GM18909 (cell line): ENCODE measurements around the gene TNFRSF25.

ENCODE experiments used
- ATAC-seq: cut with Tn5 transposase; IDR thresholded peaks from one replicate; pipeline ENCODE4 v1.9.1; 2021; ENCODE audit warnings: mild to moderate bottlenecking; ENCODE audit not compliant: unreplicated experiment, poor library complexity

Gene TNFRSF25

GRCh38 chr1:6471086-6471969, 5.4 kb upstream of the TNFRSF25 start:
- ATAC-seq = no peak

DNA sequence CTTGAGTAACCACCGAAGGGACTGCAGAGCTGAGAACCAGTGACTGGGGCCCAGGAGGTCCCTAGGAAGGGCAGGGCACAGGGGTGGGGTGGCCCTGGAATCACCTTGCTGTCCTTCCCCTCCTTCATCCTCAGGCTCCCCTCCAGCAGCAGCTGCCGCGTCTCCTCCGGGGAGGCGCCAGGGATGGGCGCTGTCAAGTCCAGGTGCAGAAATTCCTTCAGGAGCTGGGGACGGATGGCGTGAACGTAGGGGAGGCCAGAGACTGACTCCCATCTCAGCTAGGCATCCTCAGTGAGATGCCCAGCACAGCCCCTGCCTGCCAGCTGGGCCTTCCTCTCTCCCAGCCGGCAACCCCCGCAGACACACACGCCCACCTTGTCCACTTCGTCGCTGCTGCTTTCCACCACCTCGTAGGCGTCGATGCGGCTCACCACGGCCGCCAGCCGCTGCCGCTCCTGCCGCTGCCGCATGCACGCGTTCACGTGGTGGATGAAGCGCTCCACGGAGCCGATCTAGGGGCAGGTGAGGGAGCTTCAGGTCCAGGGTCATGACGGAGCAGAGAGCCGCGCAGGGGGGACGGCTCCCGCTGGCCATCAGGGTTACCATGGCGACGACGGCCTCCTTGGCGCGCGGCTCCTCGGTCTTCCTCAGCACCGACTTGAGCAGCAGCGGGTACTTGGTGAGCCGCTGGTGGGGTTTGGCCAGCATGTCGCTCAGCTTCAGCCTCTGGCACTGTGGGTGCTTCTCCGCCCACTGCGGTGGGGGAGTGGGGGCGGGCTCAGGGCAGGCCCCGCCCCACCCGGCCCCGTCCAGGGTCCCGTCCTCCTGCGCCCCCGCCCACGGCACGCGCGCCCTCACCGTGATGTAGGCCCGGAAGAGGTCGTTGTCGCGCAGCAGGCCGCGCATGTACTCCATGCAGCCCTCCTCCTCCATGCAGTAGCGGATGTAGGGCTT, 4.4 kb upstream of the TNFRSF25 start:
- ATAC-seq = no peak

DNA sequence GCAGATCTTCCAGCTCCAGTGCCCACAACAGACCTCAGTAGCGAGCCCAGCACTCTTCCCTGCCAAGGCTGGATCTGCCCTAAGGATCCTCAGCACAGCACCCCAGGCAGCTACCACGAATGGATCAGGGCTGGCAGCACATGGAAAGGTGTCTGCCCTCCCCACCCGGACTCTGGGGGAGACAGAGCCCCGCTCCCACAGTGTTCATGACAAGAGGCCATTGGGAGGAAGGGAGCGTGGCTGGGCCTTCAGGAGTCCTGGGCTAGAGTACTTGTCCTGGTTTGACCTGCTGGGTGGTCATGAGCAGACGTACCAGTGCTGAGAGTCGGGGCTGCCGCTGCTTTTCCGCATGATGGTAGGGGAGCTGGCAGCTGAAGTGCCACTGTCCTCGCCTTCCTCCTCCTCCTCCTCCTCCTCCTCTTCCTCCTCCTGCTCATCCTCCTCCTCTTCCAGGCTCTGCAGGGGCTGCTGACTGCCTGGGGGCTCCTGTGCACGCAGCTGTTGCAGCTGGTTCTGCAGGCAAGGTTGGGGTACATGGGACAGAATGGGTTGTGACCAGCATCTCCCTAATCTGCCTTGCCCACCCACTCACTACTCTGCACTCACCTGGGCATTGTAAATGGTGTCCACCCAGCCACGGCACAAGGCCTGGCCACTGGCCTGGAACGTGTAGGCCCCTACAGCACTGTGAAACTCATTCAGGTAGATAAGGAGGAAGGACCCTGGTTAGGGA, 2.9 kb upstream of the TNFRSF25 start:
- no peak for ATAC-seq

DNA sequence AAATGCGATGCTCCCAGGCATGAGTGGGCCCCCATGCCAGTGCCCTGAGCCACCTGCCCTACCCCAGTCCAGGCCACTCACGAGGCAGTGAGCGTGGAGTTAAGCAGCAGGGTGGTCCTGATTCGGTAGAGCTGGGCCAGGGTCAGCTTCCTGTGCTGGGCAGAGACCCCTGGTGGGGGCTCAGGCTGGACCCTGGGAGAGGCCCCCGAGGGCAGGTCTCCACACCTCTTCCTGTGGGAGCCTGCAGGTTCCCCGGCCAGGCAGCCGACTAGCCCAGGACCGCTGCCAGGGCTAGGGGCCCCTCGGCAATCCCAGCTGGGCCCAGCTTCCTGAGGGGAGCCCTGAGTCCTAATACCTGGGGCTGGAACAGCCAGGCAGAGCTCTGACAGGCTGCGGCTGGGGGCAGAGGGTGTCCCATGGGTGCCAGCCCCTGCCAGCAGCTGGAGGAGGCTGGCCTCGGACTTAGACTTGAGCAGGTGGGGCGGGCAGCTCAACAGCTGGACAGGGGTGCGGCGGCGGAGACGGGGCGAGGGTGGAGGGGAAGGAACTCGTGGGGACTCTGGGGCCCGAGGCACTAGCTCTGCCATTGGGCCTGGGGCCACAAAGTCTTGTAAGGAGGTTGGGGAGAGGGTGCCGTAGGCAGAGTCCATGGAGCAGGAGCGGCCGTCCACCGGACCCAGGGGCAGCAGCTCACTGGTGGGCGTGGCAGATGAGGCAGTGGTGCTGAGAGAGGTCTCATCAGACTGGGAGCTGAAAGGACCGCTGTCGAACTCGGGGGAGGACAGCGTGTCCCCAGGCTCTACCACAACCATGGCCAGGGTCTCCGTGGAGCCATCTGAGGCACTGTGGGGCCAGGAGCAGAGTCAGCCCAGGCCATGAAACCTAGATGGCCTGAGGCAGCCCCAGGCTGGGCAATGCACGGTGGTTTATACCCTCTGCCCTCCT, 2.0 kb upstream of the TNFRSF25 start:
- no peak for ATAC-seq

DNA sequence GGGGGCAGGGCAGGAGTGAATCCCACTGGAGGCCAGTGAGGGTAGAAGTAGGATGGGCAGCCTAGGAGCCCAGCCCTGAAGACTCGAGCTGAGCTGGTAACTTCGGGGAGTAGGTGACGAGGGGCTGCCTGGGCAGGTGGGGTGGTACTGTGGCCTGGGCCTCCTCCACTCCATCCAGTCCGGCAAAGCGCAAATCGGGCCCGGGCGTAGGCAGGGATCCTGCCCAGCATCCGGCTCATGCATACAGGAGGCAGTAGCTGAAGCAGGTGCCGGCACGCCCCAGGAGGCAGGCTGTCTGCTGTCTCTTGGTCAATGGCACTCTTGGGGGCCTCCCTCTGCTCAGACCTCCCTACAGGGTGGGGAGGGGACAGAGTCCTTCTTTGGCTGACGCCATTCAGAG, 1.3 kb upstream of the TNFRSF25 start:
- ATAC-seq = no peak

- ATAC-seq = no peak
These were observed 778 bp upstream of the TNFRSF25 start for GRCh38 chr1:6466751-6467150.

DNA sequence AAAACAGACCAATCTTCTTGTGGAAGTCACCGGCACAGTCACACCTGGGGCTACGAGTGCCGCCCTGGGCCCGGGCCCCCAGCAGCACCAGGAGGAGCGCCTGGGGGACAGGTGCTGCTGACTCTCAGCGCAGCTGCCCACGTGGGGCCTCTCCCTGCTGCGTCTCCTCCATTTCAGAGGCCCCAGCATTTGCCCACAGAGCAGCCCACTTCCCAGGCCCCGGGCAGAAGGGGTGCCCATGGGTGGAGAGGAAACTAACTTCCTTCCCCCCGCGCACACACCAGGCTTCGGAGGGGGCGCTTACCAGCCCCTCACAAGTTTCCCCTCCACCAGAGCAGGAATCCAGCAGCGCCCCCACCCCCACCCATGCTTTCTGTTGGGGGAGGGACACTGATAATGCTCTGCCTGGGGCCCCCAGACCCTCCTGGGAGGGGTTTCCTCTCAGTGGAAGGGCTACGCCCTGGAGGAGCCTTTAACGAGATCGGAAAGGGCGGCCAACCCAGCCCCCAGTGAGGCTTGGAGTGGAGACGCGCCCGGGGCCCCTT, 440 bp downstream of the TNFRSF25 start:
- ATAC-seq = no peak

- no peak for ATAC-seq
These were observed 1.1 kb downstream of the TNFRSF25 start for GRCh38 chr1:6464915-6465314.

DNA sequence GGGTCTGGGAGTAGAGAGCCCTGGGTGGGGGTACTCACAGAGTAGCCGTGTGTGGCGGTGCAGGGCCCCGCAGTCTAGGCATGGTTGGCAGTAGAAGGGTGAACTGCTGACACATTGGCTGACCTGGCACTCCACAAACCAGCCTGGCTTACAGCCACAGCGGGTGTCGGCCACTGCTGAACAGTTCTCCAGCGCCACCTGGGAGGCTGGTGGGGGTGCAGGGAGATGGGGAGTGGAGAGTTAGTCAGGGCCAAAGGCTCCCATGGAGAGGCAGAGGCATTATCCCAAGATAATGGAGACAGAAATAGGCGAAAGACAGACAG, 1.5 kb downstream of the TNFRSF25 start:
- ATAC-seq = no peak

- no peak for ATAC-seq
These were observed 2.9 kb downstream of the TNFRSF25 start for GRCh38 chr1:6463120-6463412.

DNA sequence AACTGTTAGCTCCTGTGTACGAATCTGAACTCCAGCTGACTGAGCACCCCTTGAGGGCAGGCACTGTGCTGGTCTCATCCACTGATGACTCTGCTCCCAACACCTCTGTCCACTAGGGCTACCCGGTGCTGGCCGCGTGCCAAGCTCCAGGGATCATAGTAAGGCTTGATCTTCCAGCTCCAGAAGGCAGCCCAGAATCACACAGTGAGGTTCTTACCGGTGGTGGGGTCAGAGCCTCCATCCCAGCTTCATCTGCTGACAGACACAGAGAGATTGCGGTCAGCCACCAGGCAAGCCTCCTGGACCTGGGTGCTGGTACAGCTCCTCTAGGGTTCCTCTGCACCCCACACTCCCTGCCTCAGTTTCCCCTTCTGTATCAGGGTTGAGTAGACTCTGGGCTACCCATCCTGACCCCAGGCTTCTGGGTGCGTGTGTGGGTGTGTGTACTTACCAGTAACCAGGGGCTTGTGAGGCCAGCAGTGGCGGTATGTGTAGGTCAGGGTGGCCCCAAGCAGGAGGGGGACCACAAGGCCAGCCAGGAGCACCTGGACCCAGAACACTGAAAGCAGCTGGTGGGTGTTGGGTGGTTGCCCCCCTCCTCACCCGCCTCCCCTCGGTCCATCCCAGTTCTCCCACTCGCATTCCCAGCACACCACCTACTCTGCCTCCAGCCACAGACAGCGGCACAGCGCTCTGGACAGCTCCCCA, 3.4 kb downstream of the TNFRSF25 start:
- ATAC-seq = no peak

DNA sequence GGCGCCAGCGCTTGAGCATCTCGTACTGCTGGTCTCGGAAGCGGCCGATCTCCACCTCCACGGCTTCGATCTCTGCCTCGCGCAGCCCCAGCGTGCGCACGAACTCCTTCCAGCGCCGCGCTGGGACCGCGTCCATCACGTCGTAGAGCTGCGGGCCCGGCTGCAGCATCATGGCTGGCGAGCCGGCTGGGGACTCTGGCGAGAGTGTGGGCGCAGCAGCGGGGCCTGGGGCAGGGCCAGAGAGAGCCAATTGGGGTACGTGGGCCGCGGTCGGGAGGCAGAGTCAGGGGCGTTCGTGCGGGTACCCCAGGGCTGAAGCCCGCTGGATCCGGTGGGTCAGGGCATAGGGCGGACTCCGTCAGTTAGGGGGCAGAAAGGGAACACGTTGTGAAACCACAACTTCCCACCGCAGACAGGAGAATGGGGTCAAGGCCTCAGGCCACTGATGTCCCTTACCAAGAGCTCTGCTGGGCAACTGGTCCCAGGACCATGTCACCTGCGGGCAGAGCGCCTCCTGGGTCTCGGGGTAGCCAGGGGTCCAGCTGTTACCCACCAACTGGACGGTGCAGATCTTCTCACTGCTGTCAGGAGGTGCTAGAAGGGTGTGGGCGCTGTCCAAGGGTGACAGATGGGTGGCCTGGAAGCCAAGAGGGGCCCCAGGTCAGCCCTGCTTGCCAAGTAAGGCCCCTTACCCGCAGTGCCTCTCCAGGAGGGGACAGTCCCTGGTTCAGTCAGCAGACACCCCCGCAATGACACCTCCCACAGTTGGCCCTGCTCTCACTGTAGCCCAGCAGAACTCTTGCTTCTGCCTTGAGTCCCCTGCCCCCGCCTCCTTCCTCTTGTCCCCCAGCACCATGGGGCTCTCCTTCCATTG, 4.2 kb downstream of the TNFRSF25 start:
- ATAC-seq = no peak

DNA sequence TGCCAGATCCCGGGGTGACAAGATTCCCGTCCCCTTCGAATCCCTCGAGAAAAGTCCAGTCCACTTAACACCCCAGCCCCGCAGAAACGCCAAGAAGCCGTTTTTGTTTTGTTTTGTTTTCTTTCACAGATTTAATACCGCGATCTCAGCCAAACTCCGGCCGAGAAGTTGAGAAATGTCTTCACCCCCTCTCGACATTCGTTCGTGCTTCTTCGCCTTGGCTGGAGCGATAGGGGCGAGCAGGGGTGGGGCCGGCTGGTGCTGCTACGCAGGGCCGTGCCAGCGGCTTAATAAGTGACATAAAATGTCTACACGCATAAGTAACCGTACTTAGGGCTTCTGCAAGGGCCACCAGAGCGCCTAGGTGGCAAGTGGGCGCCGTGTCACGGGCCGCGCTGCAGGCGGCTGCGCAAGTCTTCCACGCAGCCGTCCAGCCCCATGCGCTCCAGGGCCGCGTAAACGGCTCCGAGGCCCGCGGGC, 4.9 kb downstream of the TNFRSF25 start:
- no peak for ATAC-seq

DNA sequence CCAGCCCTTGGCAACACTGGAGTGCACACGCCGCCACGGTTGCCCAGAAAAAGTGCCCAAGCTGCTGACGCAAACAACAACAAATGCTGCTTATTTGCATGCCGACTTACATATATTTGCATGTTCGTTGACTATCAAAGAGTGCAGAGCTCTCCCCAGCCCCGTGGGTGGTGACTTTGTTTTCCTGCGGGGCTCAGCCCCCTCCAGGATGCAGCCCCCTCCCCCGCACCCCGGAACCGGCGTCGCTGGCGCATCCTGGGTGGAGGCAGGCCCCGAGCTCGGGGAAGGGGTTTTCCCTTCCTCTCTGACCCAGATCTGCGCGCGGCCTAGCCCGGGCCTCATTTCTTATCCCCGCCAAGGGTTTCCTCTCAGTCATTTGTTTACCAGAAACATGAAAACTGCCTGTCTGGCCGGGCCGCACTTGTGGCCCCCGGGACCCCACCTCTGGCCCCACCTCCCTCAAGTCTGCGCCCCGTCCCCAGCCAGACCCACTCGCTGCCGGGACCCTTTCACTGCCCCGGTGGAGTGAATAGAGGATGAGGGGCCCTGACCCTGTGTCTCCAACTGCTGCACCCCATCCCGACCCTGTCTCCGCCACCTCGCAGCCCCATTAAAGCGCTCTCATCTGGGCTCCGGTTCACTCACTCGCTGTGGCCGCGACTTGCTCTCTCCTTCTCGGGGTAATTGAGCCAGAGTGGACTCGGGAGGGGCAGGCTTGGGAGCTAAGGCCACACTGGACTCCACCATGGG, 5.5 kb downstream of the TNFRSF25 start:
- no peak for ATAC-seq

GRCh38 chr1:6459850-6460265, 6.1 kb downstream of the TNFRSF25 start:
- no peak for ATAC-seq

DNA sequence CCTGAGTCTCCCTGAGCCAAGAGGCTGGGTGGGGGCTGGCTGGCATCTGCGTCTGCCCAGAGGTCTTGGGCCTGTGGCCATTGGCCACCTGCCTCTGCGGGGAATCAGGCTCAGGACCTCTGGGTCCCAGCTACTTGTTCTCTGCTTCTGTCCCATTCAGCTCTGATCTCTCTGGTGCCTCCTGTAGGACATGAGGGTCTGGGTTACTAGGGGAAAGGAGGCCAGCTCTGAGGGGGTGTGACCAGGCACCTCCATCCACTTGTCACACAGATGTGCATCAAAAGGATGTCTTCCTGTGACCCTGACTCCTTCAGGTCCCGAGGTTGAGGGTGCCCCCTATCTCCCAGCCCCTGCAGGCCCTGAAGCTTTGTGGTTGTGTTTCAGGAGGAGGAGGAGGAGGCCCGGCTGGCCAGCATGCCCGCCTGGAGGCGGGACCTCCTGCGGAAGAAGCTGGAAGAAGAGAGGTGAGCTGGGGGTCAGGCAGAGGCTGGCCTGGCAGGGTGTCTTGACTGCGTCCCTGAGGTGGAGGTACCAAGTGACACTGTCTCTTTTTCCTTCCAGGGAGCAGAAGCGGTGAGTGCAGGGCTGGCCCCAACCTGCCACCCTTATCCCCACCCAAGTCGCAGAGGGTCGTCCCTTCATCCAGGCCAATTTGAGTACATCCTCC, 9.0 kb downstream of the TNFRSF25 start:
- no peak for ATAC-seq
